ENCODE measurements around the gene FAM210B.
"Not testable (repeated sequence)": the region's sequence is repeated elsewhere in the genome, so short reads cannot be mapped to it uniquely, and the experiment has no call there.

FAM210B gene, protein sequence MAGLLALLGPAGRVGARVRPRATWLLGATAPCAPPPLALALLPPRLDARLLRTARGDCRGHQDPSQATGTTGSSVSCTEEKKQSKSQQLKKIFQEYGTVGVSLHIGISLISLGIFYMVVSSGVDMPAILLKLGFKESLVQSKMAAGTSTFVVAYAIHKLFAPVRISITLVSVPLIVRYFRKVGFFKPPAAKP

DNA sequence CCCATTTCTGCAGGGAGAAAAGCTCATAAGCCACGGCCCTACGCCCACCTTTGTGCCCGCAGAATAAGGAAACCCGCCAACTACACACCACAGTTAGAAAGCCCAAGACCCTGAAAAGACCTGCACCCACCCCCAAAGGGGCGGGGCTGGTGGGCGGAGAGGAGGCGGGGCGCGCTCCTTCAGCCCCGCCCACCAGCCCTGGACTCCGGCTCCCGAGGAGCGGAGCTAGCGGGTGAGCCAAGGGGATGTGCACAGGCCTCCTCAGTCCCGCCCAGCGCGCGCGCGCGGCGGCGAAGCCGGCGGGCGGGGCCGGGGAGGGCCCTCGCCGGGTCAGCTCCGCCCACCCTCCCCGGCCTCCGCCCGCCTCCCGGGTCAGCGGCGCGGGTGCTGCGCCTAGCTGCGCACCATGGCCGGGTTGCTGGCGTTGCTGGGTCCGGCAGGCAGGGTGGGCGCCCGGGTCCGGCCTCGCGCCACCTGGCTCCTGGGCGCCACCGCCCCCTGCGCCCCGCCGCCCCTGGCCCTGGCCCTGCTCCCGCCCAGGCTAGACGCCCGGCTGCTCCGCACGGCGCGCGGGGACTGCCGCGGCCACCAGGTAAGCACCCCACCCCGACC, at the start of gene FAM210B:
TSS of gene FAM210B (plus strand) at position 375 of the 612 bp plus-strand sequence. CDS start at position 407, 32 bp downstream.
- peak; percentile 75 to 83 for DNase-seq

DNA sequence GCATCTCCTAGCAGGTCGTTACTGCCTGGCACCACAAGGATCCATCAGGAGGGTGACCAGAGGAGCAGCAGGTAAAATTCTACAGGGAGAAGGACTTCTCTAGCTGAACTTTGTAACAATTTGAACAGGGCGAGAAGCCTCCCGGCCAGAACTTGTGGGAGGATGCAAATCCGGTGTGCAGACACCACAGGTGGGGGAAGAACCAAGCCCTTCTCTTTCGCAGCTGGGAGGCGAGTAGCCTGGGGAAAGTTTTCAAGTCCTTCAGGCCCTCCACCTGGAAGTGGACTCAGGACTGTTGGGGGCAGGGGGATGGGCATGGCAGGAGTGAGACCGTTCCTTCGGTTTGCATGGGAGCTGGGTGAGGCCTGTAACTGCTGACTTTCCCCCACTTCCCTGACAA, 42.7 kb upstream of the FAM210B start:
- DNase-seq = no peak

DNA sequence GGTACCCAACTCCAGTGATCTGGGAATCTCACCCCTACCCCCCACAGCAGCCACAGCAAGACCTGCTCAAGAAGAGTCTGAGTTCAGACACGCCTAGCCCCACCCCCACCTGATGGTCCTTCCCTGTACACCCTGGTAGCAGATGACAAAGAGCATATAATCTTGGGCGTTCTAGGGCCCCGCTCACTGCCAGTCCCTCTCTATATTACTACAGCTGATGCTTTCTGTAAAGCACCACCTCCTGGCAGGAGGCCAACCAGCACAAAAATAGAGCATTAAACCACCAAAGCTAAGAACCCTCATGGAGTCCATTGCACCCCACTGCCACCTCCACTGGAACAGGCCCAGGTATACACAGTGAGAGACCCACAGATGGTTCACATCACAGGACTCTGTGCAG, 42.3 kb upstream of the FAM210B start:
- DNase-seq = no peak

DNA sequence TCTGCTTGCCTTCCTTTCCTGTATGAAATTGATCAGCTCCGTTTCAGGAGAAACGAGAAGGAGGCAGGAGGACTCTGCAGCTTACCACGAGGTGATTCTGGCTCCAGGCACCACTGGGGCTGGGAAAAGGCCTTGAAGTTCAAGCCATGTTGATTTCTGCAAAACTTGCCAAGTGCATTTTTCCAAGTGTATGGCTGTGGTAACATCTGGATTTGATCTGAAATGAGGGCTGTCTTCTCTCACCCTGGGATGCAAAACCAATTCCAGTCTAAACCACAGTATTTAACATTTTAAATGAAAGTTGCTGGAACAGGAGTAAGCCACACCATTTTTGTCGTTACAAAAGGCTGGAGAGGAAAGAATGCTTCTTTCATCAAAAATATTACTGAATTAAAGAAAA, 36.1 kb upstream of the FAM210B start:
- DNase-seq = no peak

DNA sequence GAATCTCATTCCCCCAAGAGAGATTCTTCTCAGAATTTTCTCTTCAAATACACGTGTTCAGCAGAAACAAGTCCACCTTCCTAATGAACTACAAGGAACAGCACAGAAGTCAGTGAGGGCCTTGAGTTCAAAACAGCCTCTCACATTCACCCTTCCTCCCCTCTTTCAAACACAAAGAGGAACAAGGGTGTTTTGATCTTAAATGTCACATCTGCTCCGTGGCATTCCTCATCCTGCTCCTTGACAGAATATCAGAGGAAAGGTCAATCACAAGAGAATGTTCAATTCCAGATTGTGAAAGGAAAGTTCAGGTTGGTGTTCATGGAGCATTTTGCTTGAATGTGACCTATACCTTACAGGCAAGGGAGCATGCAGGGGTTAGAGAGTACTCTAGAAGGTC, 35.6 kb upstream of the FAM210B start:
- DNase-seq = no peak

DNA sequence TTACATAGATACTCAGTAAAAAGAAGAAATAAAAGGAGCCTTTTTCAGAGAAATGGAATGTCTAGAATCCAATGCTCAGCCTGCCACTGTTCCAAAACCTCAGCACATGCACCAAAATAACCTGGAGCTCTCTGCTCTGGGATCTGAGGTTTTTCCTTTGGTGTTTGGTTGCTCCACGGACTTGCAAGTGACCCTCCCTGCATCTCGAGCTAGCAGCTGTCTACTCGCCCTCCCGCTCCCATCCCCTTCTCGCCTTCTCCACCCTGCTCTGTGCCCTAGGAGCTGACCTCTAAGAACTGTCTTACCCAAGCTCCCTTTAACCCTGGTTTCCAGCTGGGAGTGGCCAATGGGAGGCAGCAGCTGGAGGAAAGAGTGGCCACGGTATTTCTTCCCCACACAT, 35.1 kb upstream of the FAM210B start:
- no peak for DNase-seq

DNA sequence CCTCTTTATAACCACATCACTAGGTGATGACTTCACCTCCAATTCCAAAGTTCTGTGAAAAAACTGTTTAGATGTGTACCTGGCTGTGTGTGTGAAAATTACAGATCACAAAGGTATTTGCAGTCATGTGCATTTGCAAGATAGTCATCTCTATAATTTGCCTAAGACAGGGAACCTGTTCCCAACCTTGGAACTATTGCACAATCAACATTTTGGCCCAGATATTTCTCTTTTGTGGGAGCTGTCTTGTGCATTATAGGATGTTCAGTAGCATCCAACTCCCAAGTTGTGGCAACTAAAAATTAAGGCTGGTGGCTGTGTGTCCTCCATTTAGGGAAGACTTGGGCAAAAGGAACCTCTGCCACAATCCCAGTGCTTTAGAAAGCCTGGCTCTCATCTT, 34.0 kb upstream of the FAM210B start:
- DNase-seq = no peak

DNA sequence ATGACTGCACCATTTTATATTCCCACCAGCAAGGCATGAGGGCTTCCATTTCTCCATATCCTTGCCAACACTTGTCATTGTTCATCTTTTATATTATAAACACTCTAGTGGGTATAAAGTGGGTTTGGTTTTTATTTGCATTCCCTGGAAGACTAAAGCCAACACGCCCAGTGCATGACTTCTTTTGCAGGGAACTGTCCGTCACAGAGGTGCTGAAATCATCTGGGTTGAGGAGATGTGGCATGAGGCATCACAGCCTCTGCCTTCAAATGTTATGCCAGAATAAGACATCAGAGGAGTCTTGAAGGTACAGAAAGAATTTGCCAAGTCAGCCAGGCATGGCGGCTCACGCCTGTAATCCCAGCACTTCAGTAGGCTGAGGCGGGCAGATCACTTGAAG, 29.9 kb upstream of the FAM210B start:
- DNase-seq = no peak

DNA sequence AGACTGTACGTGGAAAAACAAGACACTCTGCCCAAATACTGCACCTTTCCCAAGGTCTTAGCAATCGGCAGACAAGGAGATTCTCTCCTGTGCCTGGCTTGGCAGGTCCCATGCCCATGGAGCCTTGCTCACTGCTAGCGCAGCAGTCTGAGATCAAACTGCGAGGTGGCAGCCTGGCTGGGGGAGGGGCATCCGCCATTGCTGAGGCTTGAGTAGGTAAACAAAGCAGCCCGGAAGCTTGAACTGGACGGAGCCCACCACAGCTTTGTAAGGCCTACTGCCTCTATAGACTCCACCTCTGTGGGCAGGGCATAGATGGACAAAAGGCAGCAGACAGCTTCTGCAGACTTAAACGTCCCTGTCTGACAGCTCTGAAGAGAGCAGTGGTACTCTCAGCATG, 22.1 kb upstream of the FAM210B start:
- not testable (repeated sequence) for DNase-seq

DNA sequence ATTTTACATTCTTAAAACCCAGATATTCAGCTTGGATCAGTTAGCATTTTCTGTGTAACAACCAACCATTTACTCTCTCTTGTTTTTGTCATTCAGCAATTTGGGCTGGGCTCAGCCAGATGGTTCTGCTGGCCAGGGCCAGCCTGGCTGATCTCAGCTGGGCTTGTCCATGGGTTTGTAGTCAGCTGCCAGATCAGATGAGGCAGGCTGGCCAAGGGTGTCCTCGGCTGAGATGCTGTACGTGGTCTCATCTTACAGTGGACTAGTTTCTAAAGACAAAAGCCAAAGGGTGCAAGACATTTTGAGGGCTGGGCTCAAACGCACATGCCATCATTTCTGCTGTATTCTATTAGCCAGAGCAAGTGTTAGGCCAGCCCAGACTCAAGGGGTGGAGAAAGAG, 16.0 kb upstream of the FAM210B start:
- no peak for DNase-seq

DNA sequence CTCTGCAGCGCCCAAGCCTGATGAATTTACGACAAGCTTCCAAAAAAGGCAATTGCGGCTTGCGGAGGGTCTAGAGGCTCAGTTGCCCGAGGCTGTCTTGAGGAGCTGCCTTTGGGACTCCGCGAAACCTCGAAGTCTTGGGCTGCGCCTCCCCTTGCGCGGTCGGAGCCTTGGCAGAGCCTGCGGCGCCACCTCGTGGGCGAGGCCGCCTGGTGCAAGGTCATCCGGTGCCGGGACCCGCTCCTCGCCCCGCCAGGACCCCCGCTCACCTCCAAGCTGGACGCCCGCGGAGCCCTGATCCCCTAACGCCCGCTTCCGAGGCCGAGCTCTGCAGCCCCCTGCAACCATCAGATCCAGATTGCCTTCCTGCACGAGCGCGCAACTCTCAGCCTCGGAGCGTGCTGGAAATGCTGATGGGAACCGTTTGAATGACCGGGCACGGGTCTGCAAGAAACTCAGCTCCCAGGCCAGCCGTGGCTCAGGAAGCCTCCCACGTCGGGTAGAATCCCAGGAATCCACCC, 14.9 kb upstream of the FAM210B start:
- DNase-seq = peak in 1 of 2 donors; percentile 22

DNA sequence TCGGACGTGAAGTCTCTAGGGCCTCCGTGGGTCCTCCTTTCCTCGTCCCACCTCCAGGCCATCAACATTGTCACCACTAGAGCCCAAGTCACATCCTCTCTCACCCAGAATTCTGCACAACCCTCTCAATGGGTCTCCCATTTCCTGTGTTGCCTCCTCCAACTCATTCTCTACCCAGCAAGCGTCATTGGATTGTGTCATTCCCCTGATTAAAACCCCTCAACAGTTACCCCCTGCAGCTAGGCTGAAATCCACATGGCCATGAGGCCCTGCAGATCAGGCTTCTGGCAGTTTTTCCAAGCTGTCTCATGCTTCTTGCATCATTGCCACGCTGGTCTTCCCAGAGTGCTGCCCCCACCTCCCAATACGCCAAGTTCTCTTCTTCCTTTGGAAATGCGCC, 12.9 kb upstream of the FAM210B start:
- no peak for DNase-seq

DNA sequence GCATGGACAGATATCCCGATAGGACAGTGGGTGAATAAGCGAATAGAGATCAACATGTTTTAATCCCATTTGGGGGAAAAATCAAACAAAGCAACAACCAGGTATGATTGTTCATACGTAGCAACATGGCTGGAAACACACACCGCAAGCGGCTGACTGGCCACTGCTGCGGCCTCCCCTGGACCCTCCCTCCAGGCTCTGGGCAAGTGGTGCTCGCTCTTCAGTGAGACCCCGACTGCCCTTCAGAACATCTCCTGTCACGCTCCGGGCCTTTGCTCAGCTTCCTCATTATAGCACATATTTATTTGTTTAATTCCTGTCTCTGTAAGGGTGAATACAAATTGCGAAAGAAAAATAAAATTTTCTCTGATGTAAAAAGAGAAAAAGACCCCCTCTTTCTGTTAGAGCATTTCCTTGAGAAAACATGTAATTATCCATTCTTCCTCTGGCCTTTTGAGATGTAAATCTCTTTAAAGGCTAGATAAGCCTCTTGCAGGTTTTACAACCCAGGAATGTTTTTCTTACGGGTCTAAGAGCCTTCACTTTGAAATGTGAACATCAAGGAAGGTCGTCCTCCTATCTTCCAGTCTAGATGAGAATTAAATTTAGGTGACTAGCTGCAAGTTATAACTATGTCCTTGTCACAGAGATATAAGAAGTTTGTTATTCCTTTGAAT, 11.0 kb upstream of the FAM210B start:
- DNase-seq = no peak

DNA sequence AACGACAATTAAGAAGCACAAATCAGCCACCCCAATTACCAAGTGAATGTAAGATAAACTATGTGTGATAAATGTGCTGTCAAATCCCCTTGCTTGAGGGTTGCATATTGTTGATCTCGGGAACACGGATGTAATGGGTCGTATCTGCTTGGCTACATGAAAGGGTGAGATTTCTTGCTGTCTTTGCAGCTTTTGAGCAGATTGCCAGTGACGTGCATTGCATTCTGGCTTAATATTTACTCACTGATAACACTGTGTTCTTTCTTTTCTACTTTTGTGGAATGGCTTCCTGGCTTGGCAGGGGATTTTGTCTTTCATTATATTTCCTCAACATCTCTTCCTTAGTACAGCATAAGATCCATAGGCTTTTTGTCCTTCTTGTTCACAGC, 10.5 kb upstream of the FAM210B start:
- no peak for DNase-seq

DNA sequence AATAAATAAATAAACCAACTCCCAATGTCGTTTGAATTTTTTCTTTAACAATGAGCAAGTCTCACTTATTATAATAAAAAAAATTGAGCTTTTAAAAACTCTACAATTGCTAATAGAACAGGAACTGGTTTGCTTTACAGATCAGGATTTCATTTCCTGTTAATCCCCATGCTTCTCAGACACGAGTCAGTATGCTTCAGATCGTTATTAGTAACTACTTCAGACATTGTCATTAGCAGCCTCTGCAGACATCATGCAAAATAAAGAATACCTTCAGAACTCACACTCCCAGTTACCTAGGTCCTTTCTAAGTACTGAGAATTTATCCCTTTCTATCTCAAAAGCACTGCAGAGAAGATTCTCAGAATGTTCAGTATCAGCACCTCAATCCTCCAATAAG, 10.0 kb upstream of the FAM210B start:
- no peak for DNase-seq

DNA sequence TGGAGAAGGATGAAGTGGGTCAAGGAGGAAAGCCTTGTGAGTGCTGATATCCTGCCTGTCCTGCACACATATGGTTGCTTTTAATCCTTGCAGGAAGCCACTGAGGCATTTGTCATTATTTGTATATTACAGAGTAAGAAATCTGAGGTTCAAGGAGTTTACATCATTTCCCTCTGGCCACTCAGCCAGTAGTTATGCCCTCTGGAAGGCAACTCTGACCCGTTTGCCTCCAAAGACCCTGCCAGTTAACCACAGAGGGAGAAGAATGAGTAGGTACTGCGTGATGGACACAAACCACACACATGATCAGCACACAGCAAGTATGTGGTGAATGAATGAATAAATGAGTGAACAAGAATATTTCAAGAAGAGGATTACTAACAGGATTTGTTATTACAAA, 7.9 kb upstream of the FAM210B start:
- no peak for DNase-seq

DNA sequence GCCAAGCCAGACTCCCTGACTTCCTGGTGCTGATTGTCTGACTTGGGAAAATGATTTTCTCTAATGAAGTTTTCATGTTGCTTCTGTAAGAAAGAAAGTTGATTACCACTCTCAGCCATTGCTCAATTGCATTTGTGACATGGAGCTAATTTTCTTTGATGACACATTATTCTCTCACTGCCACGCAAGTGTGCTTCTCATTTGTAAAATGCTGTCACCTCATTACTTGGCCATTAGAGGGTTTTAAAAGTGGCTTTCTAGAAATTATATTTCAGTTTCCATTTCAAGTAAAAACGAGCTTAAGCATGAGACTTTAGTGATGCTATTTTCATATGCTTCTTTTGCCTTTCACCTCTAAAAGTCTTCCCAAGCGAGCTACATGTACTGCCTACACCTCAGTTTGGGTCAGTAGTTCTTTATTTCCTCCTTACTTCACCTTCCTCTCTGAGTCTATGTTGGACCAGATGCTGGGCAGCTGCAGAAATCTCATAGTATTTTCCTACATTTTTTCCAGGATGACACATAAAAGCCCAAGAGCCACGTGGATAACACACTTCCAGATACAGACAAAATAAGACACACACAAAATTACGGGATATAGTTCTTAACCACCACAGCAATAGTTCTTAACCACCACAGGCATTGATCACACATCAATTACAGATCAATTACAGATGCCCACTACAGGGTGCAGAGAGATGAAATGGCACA, 6.3 kb upstream of the FAM210B start:
- no peak for DNase-seq

DNA sequence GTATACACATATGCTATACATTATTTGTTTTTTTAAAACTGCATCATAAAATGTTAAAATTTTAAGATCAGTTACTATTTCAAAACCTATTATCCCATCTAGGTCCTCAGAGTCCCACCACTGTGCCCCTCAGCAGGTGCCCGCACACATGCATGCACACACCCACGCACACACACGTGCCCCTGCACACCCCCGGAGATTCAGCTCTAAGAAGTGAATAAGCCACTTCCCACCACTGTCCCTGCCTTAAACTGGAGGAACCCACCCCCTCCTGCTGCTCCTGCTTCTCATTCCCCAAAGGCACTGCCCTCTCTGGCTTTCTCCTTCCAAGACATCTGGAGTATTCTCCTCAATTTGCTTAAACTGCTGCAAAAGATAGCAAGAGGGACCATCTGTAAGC, 5.4 kb upstream of the FAM210B start:
- no peak for DNase-seq

DNA sequence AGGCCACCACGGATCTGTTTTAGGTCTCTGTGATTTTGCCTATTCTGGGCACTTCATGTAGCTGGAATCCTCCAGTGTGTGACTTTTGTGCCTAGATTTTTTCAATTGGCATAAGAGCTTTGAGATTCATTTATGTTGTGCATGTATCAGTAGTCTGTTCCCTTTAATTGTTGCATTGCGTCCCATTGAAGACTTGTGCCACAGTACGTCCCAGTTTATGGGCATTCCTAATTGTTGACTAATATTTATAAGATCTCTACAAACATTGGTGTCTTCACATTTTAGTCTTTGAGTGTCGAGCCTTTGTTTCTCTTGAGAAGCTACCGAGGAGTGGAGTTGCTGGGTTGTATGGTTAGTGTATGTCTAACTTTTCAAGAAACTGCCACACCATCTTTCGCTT, 704 bp upstream of the FAM210B start:
- no peak for DNase-seq

DNA sequence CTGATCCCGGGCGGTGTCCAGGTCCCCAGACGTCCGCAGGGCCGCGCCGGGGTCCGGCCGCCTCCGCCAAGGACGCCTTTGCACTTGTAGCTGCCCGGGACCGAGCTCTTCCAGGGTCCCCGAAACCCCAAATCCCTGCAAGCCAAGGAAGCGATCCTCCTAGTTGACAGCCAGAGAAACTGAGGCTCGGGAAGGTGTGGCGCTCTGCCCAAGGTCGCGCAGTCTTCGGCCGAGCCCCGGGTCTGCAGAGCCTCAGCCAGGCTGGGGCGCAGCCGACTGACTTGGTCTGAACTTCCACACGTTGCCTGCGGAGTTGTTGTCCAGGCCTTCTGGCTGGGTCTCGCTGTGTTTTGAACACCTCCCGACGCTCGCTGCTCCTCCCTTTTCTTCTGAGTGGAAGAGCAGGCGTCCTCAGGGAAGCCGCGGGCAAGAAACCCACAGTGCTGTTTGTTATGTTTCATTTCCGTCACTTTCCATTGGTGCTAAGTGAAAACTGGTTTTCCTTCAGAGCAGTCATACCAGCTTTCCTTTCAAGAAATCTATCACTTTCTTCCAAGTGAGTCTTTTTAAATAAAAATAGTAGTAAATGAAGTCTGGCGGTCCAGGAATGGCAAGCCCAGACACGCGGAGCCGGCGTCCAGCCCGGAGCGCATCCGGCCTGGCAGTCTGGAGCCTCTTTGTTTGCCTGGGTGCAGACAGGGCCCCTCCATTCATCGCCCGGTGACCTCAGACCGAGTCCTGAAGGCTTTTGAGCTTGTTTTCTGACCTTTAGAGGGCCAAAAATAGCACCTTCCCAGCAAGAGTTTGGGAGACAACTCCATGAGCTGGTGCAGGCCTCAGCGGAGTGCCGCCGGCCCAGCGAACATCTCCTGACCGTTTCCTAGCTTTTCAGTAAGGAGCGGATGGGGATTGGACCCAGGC, 698 bp downstream of the FAM210B start:
- no peak for DNase-seq

DNA sequence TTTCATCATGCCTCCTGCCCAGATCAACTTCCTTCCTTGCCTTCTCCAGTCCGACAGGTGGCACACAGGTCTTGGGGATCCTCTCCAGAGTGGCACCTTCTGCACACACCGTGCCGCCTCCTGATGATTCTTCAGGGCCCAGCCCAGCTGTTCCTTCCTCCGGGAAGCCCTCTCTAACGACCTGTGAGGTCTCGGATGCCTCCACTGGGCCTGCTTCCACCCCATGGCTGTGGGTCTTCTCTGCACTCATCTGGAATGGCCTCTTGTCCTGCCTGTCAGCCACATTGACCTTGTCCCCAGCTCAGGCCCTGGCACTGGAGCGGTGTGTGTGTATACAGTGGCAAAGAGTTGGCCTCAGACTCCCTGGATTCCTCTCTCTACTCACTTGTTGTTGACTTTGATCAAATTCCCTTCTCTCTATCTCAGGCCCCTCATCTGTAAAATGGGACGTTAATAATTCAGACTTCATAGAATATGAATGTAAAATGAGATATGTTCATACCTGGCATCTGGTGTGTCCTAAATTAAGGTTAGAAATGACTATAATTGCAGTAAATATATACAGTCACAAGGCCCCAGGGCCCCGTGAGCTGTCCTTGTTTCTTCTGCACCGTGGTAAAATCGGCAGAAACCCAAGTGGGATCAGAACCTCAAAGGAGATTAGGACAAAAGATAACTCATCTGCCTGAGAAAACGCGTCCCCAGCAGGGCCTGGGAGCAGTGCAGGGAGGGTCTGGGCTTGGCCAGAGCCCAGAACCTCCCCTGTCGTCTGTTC, 1.5 kb downstream of the FAM210B start:
- no peak for DNase-seq

DNA sequence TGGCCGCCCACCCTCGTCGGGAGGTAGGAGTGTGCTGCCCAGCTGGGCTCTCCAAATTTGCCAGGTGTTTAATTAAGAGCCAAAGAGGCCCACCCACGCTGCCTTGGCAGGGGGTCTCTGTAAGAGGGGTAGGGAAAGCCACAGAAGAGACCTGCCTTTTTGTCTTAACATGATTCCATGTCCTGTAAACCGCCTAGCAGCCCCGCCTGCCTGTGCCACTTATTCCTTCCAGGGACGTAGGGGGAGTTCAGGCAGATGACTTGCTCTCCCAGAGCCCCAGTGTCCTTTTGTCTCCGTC, 2.1 kb downstream of the FAM210B start:
- DNase-seq = no peak

Measured in activated CD4-positive, alpha-beta T cell treated with anti-CD3 and anti-CD28 coated beads for 4 hours (primary cell).